HEK293T (cell line): ENCODE results near the gene CACNA1C.

ENCODE experiments used
- CTCF ChIA-PET: fragments of 350-600 bp; formaldehyde crosslinking; extraction: SDS; loops from one replicate; lab custom pipeline; 2021; ENCODE audit warnings: antibody characterized with exemption, inconsistent platforms; lab: Yijun Ruan, JAX
- POLR2A ChIA-PET: fragments of 350-600 bp; formaldehyde crosslinking; extraction: SDS; loops from one replicate; lab custom pipeline; 2020; ENCODE audit warnings: antibody characterized with exemption, inconsistent platforms; lab: Yijun Ruan, JAX
- DNase-seq: peaks from one replicate; pipeline ENCODE4 v3.0.0; 2012; ENCODE audit warnings: mixed read lengths; ENCODE audit errors: extremely low spot score
- ARNT ChIP-seq: fragments of 450-650 bp; IDR thresholded peaks from 2 replicates; pipeline ENCODE4 v1.6.1; 2017; ENCODE audit warnings: mild to moderate bottlenecking
- BHLHE40 ChIP-seq: fragments of 450-650 bp; IDR thresholded peaks from 2 replicates; pipeline ENCODE4 v1.6.1; 2016; ENCODE audit warnings: mild to moderate bottlenecking, moderate library complexity, borderline replicate concordance
- CTBP1 ChIP-seq: fragments of 450-650 bp; IDR thresholded peaks from 2 replicates; pipeline ENCODE4 v1.6.1; 2016; ENCODE audit warnings: borderline replicate concordance
- ELF4 ChIP-seq: fragments of 450-650 bp; IDR thresholded peaks from 2 replicates; pipeline ENCODE4 v1.6.1; 2017; ENCODE audit warnings: antibody characterized with exemption
- FOXA1 ChIP-seq: fragments of 450-650 bp; IDR thresholded peaks from 2 replicates; pipeline ENCODE4 v1.6.1; 2016; ENCODE audit warnings: mild to moderate bottlenecking
- FOXK2 ChIP-seq: fragments of 450-650 bp; IDR thresholded peaks from 2 replicates; pipeline ENCODE4 v1.6.1; 2016; ENCODE audit warnings: mild to moderate bottlenecking
- FOXM1 ChIP-seq: fragments of 450-650 bp; IDR thresholded peaks from 2 replicates; pipeline ENCODE4 v1.6.1; 2017; ENCODE audit warnings: mild to moderate bottlenecking, borderline replicate concordance
- HDGF ChIP-seq: fragments of 450-650 bp; IDR thresholded peaks from 2 replicates; pipeline ENCODE4 v1.6.1; 2017; ENCODE audit warnings: antibody characterized with exemption, borderline replicate concordance
- L3MBTL2 ChIP-seq: fragments of 450-650 bp; conservative IDR thresholded peaks from 2 replicates; pipeline ENCODE4 v1.6.1; 2016; ENCODE audit warnings: mild to moderate bottlenecking
- LEF1 ChIP-seq: fragments of 450-650 bp; IDR thresholded peaks from 2 replicates; pipeline ENCODE4 v1.6.1; 2017; ENCODE audit warnings: mild to moderate bottlenecking, borderline replicate concordance
- NFRKB ChIP-seq: fragments of 450-650 bp; IDR thresholded peaks from 2 replicates; pipeline ENCODE4 v1.6.1; 2016; ENCODE audit warnings: mild to moderate bottlenecking, moderate library complexity
- SP1 ChIP-seq: fragments of 450-650 bp; IDR thresholded peaks from 2 replicates; pipeline ENCODE4 v1.6.1; 2017
- SUZ12 ChIP-seq: fragments of 450-650 bp; IDR thresholded peaks from 2 replicates; pipeline ENCODE4 v1.6.1; 2016; ENCODE audit warnings: mild to moderate bottlenecking
- TARDBP ChIP-seq: fragments of 450-650 bp; IDR thresholded peaks from 2 replicates; pipeline ENCODE4 v1.6.1; 2016
- ZNF384 ChIP-seq: fragments of 450-650 bp; IDR thresholded peaks from 2 replicates; pipeline ENCODE4 v1.6.1; 2016
- TF ChIP-seq, protein P1 (sequence below): fragments of 450-650 bp; IDR thresholded peaks from 2 replicates; pipeline ENCODE4 v1.6.1; 2016

The CACNA1C gene

DNA sequence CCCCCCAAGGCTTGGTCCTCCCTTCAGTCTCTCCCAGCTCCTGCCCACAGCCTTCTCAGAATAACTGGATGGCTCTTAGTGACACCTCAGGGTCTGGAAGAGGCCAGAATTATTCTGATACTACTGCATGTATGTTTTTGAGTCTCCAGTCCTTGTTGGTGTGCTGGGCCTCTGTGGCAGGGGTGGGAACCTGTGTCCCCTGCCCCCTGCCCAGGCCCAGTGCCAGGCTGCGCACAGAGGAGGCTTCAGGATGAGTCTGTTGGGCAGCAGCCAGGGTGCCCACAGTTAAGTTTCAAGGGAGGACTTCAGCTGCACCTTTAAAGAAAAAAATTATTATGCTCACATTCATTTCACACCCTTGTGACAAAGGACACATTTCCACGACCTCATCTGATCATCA, 348.3 kb downstream of the CACNA1C start:
- no peak for TF ChIP-seq SUZ12
- TF ChIP-seq L3MBTL2 = no peak
- no peak for TF ChIP-seq NFRKB
- ChIA-PET POLR2A (no interaction called here), CTCF (no interaction called here)
- no peak for DNase-seq

DNA sequence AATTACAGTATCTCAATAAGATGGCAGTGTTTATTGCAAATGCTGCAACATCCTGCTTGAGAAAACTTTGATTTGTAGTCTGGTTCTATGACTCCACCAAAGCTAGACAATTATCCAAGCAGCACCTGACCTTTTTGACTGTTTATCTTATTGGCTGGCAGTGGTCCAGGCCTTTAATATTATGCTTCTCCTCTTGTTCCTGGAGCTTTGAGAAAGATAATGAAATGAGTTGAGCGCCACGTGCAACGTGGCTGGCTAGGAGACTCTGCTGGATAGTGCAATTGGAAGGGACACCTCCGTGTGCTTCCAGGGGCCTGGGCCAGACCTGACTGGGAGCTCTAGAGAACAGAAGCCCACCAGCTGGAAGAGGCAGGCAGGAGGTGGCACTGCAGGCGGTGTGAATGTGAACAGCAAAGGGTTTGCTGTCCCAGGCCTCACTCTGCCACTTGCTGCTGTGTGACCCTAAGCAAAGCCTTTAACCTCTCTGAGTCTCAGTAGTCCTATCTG, 349.3 kb downstream of the CACNA1C start:
- TF ChIP-seq ARNT (no peak), L3MBTL2 (no peak), SUZ12 (no peak), FOXA1 (no peak), CTBP1 (no peak), ZNF384 (no peak), TARDBP (no peak), SP1 (no peak), LEF1 (no peak)
- TF ChIP-seq, protein P1, sequence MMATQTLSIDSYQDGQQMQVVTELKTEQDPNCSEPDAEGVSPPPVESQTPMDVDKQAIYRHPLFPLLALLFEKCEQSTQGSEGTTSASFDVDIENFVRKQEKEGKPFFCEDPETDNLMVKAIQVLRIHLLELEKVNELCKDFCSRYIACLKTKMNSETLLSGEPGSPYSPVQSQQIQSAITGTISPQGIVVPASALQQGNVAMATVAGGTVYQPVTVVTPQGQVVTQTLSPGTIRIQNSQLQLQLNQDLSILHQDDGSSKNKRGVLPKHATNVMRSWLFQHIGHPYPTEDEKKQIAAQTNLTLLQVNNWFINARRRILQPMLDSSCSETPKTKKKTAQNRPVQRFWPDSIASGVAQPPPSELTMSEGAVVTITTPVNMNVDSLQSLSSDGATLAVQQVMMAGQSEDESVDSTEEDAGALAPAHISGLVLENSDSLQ = no peak
- DNase-seq = no peak
- ChIA-PET POLR2A (no interaction called here), CTCF (interaction anchor here (0.9 kb wide), 1 partner anchor 8 kb away, joined by 3 read pairs; no protein-coding TSS in a partner anchor)

DNA sequence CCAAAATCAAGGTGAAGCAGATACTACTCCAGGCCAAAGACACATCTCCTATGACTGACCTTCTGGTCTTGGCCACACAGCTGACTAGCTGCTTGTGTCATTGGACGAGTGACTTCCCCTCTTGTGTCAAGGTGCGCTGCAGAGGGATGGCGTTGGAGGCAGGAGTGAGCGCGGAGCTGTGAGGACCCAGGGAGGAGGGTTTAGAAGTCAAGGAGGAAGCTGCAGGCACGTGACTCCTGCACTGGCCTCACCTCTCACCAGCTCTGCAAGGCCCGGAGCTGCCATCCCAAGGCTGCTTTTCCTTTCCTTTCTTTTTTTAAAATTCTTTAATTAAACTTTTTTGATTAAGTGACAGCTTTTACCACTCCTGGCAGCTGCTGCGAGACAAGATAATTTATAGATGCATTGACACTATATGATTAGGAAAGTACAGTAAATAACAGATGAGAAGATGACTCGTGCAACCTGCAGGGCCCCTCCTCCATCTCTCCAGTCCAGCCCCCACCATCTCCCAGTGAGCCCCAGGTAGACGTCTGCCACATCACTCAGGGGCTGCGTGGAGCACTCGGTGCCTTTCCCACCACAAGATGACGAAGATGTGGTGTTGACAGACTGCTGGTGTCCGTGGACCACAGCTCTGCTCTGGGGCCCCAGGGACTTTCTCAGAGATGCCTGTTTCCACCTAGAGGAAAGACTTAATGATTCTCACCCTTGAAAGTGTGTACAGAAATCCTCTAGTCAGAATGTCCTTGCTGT, 350.6 kb downstream of the CACNA1C start:
- ChIA-PET CTCF (interaction anchor here (2.1 kb wide), 1 partner anchor 8 kb away, joined by 7 read pairs; no protein-coding TSS in a partner anchor), POLR2A (no interaction called here)
- TF ChIP-seq BHLHE40 = no peak
- TF ChIP-seq, protein P1 = no peak
- no peak for TF ChIP-seq TARDBP
- DNase-seq = no peak

DNA sequence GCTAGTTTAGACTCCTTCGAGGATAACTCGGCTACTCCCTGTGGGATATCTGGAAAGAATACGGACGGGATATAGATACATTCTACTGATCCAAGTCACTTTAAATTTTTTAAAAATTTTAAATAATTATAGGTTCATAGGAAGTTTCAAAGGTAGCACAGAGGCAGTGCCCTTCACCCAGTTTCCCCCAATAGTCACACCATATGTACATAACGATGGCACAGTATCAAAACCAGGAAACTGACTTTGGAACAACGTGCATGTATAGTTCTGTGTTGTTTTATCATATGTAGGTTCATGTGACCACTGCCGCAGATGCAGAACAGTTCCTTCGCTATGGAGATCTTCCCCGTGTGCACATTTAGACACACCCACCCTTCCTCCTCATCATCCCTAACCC, 352.3 kb downstream of the CACNA1C start:
- no peak for DNase-seq
- POLR2A ChIA-PET = no interaction called here
- TF ChIP-seq ARNT (no peak), ZNF384 (no peak), BHLHE40 (no peak), LEF1 (no peak), FOXA1 (no peak), SUZ12 (no peak), ELF4 (no peak), L3MBTL2 (no peak), FOXK2 (no peak), TARDBP (no peak)
- TF ChIP-seq, protein P1 = no peak
- CTCF ChIA-PET = interaction anchor here (0.8 to 2.1 kb wide), 2 partner anchors 10 to 13 kb away, joined by 3 to 7 read pairs; no protein-coding TSS in a partner anchor

DNA sequence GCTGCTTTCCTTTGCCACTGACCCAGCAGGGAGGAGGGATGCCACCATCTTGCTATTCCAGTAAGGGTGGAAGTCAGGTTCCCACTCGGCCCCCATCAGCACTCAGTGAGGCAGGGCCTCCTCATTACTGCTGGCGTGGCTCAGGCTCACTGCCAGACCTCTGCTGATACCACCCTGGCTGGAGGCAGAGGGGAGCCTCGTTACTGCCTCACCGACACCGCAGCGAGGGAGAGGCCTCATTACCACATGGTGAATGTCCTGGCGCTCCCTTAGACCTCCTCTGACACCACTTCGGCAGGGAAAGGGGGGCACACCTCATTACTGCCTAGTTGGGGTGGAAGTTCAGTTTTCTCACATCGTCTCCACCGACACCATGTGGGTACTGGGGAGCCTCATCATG, 354.1 kb downstream of the CACNA1C start:
- ChIA-PET POLR2A (no interaction called here), CTCF (no interaction called here)
- no peak for DNase-seq
- TF ChIP-seq HDGF (no peak), ARNT (no peak), NFRKB (no peak), TARDBP (no peak), FOXM1 (no peak), ELF4 (no peak), SUZ12 (no peak), CTBP1 (no peak), BHLHE40 (no peak)
- TF ChIP-seq, protein P1 = no peak

DNA sequence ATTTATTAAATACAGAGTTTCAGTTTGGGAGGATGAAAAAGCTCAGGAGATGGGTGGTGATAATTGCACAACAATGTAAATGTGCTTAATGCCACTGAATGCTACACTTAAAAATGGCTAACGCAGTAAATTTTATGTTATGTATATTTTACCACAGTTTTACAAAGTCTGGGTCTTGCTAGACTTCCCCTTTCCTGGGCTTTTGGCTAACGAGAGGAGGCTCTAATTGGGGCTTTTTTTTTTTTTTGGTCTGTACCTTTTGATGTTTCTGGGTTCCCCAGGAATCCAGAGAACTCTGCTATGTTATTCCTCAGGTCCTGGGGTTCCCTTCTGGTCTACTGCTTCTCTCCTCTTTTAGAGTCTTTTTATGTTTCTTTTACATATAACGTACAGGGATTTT, 355.5 kb downstream of the CACNA1C start:
- TF ChIP-seq ARNT = no peak
- TF ChIP-seq NFRKB = no peak
- TF ChIP-seq ELF4 = no peak
- no peak for TF ChIP-seq HDGF
- no peak for TF ChIP-seq SP1
- TF ChIP-seq CTBP1 = no peak
- no peak for TF ChIP-seq FOXM1
- no peak for TF ChIP-seq LEF1
- no peak for TF ChIP-seq L3MBTL2
- TF ChIP-seq TARDBP = no peak
- TF ChIP-seq FOXK2 = no peak
- no peak for TF ChIP-seq SUZ12
- no peak for TF ChIP-seq FOXA1
- TF ChIP-seq, protein P1 = no peak
- no peak for TF ChIP-seq ZNF384
- TF ChIP-seq BHLHE40 = no peak
- DNase-seq = no peak
- ChIA-PET CTCF (no interaction called here), POLR2A (no interaction called here)
